Psoas muscle (tissue), 8 donors: Measurements from ENCODE around the gene C11orf58. TPM values are rescaled to one million over a fixed set of nuclear protein-coding genes. Genes with fewer than 3 reads are reported as not detected.

ENCODE experiments used
- ATAC-seq, 4 donors: fragments of 200-7000 bp; cut with Tn5 transposase; one replicate each; pipeline ENCODE4 v1.9.1; 2020; ENCODE audit warnings: moderate library complexity in 3 of 4, mild to moderate bottlenecking in 2 of 4
- DNase-seq, 2 donors: peaks; one replicate each; pipeline ENCODE4 v3.0.0-alpha.2; 2020
- H3K27ac ChIP-seq: fragments of 200-600 bp; one replicate; pipeline ENCODE4 v1.8.0; 2022
- H3K27me3 ChIP-seq, 3 donors: fragments of 200-600 bp in 1 of 3; one replicate each; pipeline versions ENCODE4 v1.6.1 to v1.8.0; 2013 to 2022; ENCODE audit warnings: low read length in 2 of 3, mild to moderate bottlenecking in 2 of 3, moderate library complexity in 1 of 3; ENCODE audit not compliant: insufficient read depth in 3 of 3
- H3K36me3 ChIP-seq, 2 donors: fragments of 200-600 bp in 1 of 2; one replicate each; pipeline versions ENCODE4 v1.6.1 to v1.8.0; 2013 to 2022; ENCODE audit warnings: low read depth in 1 of 2, mild to moderate bottlenecking in 1 of 2, moderate library complexity in 1 of 2; ENCODE audit not compliant: insufficient read depth in 1 of 2
- H3K4me1 ChIP-seq: fragments of 200-600 bp; one replicate; pipeline ENCODE4 v1.8.0; 2022
- H3K4me3 ChIP-seq: fragments of 200-600 bp; one replicate; pipeline ENCODE4 v1.8.0; 2022; ENCODE audit warnings: mild to moderate bottlenecking
- H3K9me3 ChIP-seq: fragments of 200-600 bp; one replicate; pipeline ENCODE4 v1.8.0; 2022
- WGBS, 3 donors: extraction: QIAGEN DNeasy Blood & Tissue Kit; methylation state at CpG; one replicate each; pipeline versions ENCODE4 v1.1.6 to v1.1.7; 2013; 5-methylcytosine and 5-hydroxymethylcytosine counted together
- intact Hi-C, 2 donors: fragments of 100-400 bp; cut with DNase I; formaldehyde crosslinking; loops; one replicate each; pipeline versions ENCODE4 v1.11.0 to v1.14.2; 2022
- polyA plus RNA-seq, 3 donors: library from polyadenylated mRNA; stranded (reverse); fragments of 200-250 nt; gene quantifications; one replicate each; pipeline ENCODE4 v1.2.3, GENCODE V29; 2013
- total RNA-seq, 4 donors: library from RNA; stranded (reverse); fragmentation: NEBNext Ultra II Directional in 2 of 4; extraction: Animal tissue kit (Norgen Biotek cat#: 25700) in 2 of 4; gene quantifications; one replicate each; pipeline versions ENCODE4 v1.2.1 to v1.2.4, GENCODE V29; 2021 to 2023
- TF ChIP-seq, protein P1 (sequence below): fragments of 200-600 bp; IDR thresholded peaks from one replicate; pipeline ENCODE4 v1.8.0; 2022; ENCODE audit warnings: antibody characterized with exemption
- donor health status: healthy with polysubstance abuse.
- donor health status: DM: no; HTN: no; CAD: no; lungs with moderate emphysema.
- donor health status: Bipolar disorder and iron deficiency.
- donor health status: healthy.
- donor health status: DM: yes; HTN: yes; CAD: no.
- donor health status: DM: no; HTN: no; CAD: no.
- donor health status: DM: no; HTN: no; CAD: no.
- donor health status: DM: yes; HTN: yes; CAD: no.

Gene C11orf58
- total and polyA plus RNA-seq, 7 donors: 80.7 to 218 (median 92.2) TPM

DNA sequence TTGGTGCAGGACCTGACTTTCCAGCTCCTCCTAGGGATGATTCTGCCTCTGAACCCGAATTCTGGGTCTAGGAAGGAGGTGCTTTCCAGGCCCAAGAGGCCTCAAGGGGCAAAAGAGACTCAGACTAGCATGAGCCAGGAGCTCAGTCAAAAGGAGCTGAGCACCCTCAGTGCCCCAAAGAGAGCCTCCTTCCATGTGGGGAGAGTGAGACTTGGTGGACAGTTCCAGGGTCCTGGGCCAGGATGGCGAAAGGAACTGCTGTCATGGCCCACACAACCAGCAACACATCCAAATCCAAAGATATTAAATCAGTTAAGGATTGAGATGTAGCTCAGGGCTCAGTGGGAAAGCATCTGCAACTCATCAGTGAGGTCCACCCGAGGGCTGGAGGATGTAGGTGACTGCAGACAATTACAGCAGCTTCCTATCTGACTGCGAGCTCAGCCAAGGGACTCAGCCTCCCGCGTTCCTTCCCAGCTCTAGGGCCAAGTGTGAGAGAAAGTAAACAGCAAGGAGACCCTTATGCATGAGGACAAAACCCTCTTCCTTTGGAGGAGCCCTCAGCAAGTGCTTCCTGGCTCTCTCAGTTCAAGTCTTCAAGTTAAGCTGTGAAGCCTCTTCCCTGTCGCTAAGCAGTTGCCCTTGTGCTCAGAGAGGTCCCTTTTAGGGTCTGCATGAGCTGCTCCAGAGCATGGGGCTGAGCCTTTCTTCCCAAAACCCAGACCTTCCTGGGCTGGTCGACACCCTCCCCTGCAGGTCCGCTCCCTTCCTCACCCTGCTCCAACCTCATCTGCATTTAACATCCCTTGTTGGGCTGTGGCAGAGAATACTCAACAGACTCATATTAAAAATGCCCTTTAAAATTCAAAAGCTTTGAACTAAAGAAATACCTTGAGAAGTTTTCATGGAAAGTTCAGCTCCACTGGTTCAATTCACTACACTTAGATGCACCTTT lies 35.8 kb downstream of the C11orf58 start:
- Histone ChIP-seq H3K4me1 (no peaks in the 10 kb centered on the region), H3K27me3 (no peaks in the 10 kb centered on the region), H3K9me3 (no peaks in the 10 kb centered on the region), H3K36me3 (no peaks in the 10 kb centered on the region), H3K27ac (no peak overlapping the region), H3K4me3 (no peak overlapping the region)
- no peak for DNase-seq
- WGBS, 3 donors: 71 to 80% (median 76%) methylated on average over 9 of the region's 9 CpGs
- TF ChIP-seq, protein P1, sequence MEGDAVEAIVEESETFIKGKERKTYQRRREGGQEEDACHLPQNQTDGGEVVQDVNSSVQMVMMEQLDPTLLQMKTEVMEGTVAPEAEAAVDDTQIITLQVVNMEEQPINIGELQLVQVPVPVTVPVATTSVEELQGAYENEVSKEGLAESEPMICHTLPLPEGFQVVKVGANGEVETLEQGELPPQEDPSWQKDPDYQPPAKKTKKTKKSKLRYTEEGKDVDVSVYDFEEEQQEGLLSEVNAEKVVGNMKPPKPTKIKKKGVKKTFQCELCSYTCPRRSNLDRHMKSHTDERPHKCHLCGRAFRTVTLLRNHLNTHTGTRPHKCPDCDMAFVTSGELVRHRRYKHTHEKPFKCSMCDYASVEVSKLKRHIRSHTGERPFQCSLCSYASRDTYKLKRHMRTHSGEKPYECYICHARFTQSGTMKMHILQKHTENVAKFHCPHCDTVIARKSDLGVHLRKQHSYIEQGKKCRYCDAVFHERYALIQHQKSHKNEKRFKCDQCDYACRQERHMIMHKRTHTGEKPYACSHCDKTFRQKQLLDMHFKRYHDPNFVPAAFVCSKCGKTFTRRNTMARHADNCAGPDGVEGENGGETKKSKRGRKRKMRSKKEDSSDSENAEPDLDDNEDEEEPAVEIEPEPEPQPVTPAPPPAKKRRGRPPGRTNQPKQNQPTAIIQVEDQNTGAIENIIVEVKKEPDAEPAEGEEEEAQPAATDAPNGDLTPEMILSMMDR: no peak
- ATAC-seq: no peak
- intact Hi-C loops: no loop called here

DNA sequence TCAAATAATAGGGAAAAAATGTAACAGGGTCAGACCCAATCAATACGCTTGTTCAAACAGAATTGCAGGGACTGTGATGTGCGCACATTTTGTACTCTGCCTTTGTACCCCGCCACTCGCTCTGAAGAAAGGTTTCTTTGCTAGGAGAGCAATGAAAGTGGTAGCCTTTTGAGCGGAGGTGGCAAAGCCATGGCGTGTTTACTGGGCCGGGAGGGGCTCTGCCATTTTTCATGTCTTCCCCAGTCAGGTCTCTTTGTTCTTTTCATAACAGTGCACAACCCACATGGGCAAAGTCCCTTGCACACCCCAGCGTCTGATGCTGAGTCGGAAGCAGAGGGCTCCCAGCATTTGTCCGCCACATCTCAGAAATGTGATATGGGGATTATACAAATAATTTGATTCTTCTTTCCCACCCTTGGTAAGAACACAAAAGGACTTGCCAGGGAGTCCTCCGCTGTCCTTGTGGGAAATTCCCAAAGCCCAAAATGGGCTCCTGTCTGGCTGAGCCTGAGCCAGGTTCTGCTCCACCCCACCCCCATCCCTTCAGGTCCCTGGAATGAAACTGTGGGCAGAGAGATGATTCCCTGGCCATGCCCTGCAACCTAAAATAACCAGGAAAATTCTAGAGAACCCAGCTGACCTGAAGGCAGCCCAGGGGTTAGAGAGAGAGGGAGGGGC lies 36.6 kb downstream of the C11orf58 start:
- DNase-seq: no peak
- Histone ChIP-seq H3K27ac (no peak overlapping the region), H3K4me1 (no peaks in the 10 kb centered on the region), H3K27me3 (no peaks in the 10 kb centered on the region), H3K4me3 (no peak overlapping the region), H3K9me3 (no peaks in the 10 kb centered on the region), H3K36me3 (no peaks in the 10 kb centered on the region)
- ATAC-seq: no peak
- TF ChIP-seq, protein P1: no peak
- intact Hi-C loops: no loop called here
- 64 to 78% (median 64%) methylated on average over 11 of the region's 11 CpGs for whole genome bisulfite sequencing, 3 donors

DNA sequence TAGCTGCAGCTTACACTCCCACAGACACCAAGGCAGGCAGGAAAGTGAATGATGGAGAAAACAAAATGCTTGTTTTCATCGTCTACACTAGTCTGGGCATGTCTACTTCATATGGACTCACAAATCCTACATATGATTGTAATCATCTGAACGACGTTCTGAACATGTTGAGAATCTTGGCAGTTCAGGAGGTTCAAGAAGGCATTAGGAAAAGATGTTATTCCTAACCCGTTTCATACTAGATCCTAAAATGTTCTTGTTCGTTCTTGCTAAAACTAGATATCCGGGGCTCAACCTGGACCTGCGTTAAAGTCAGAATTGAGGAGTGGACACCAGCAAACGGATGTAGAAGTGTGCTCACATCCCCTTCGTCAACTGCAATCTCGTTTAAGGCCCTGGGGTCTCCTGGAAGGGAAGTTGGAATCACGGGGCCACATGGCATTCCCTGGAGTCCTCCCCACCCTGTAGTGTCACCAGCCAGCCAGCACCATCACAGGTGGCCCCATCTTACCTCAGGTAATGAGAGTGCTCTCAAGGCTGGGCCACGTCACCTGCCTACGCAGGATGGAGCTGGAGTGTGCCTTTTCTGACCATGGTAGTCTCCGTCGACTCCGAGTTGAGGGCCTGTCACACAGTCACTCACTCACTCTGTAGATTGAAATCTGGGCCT lies 37.3 kb downstream of the C11orf58 start:
- peak in 1 of 4 donors; percentile 33 for ATAC-seq
- no peak overlapping the region for H3K27ac ChIP-seq

More for the DNA sequence above, 37.3 kb downstream of the C11orf58 start:
- 76 to 79% (median 78%) methylated on average over 16 of the region's 16 CpGs for WGBS, 3 donors
- Histone ChIP-seq H3K27me3 (no peaks in the 10 kb centered on the region), H3K9me3 (no peaks in the 10 kb centered on the region), H3K4me1 (no peaks in the 10 kb centered on the region), H3K4me3 (no peak overlapping the region), H3K36me3 (no peaks in the 10 kb centered on the region)
- no peak for DNase-seq
- intact Hi-C loops: no loop called here
- TF ChIP-seq, protein P1: no peak
